GM19043 (cell line): Measurements from ENCODE around the gene RCOR1.
"Not testable (repeated sequence)": the region's sequence is repeated elsewhere in the genome, so short reads cannot be mapped to it uniquely, and the experiment has no call there.

Experiments
- ATAC-seq: cut with Tn5 transposase; IDR thresholded peaks from one replicate; pipeline ENCODE4 v1.9.1; 2021; ENCODE audit warnings: low read depth; ENCODE audit not compliant: unreplicated experiment

The RCOR1 gene

GRCh38 chr14:102591944-102592762, at the start of gene RCOR1:
RCOR1 (plus strand) TSS chr14:102592649; CDS start chr14:102592887, 238 bp downstream.
- ATAC-seq, result peak; percentile 71

GRCh38 chr14:102544046-102544746, 48.3 kb upstream of the RCOR1 start:
- no peak for ATAC-seq

GRCh38 chr14:102544747-102545460, 47.5 kb upstream of the RCOR1 start:
- ATAC-seq, result no peak

GRCh38 chr14:102545461-102546265, 46.8 kb upstream of the RCOR1 start:
- ATAC-seq, result no peak

GRCh38 chr14:102548616-102549240, 43.7 kb upstream of the RCOR1 start:
- ATAC-seq, result no peak

- not testable (repeated sequence) for ATAC-seq
These were observed 41.5 kb upstream of the RCOR1 start for GRCh38 chr14:102550927-102551401.

GRCh38 chr14:102551995-102552705, 40.3 kb upstream of the RCOR1 start:
- ATAC-seq, result no peak

GRCh38 chr14:102554821-102555819, 37.3 kb upstream of the RCOR1 start:
- ATAC-seq, result peak; percentile 53

- no peak for ATAC-seq
These were observed 36.3 kb upstream of the RCOR1 start for GRCh38 chr14:102556098-102556677.

- no peak for ATAC-seq
These were observed 34.8 kb upstream of the RCOR1 start for GRCh38 chr14:102557434-102558226.

GRCh38 chr14:102558556-102558955, 33.9 kb upstream of the RCOR1 start:
- no peak for ATAC-seq

GRCh38 chr14:102560458-102561261, 31.8 kb upstream of the RCOR1 start:
- ATAC-seq, result no peak

- no peak for ATAC-seq
These were observed 27.0 kb upstream of the RCOR1 start for GRCh38 chr14:102565331-102565887.

- ATAC-seq, result no peak
These were observed 26.5 kb upstream of the RCOR1 start for GRCh38 chr14:102565959-102566358.

- ATAC-seq, result no peak
These were observed 24.3 kb upstream of the RCOR1 start for GRCh38 chr14:102568115-102568614.
